ENCODE data around the gene PROM1.

- no peak for TF ChIP-seq POLR2A (IDR thresholded peaks at IDR 0.05; ENCODE audit: borderline replicate concordance, extremely low read depth, insufficient read depth, insufficient read length)
- no peak for TF ChIP-seq CTCF (IDR thresholded peaks at IDR 0.05 in 2 of 3, conservative IDR thresholded peaks at IDR 0.05 in 1 of 3; ENCODE audit: borderline replicate concordance in 1 of 3, insufficient read depth in 1 of 3, low read depth in 2 of 3, low read length in 2 of 3)
Observed at GRCh38 chr4:15988222-15988621, 95.6 kb downstream of the PROM1 start.

All from HCT116 (cell line).